Stimulated activated naive B cell treated with anti-CD40 and anti-IgM and Interleukin-4, amounts not matched to agents 10 μg/mL and 1 μg/mL and 100 μg/mL, for 72 hours (primary cell): ENCODE measurements around the gene S1PR2.
"Not testable (repeated sequence)": the region's sequence is repeated elsewhere in the genome, so short reads cannot be mapped to it uniquely, and the experiment has no call there.

Experiments used
- ATAC-seq, 2 donors: fragments of 150-1000 bp; cut with Tn5 transposase; replicated peaks; 2 replicates each; pipeline ENCODE4 v1.10.0; 2021; ENCODE audit warnings: moderate library complexity in 1 of 2
- DNase-seq: peaks from one replicate; pipeline ENCODE4 v3.0.0; 2021
- H3K27ac Mint-ChIP-seq: one replicate; pipeline ENCODE4 v1.8.0; 2022; ENCODE audit warnings: mild to moderate bottlenecking, mixed read lengths
- H3K27me3 Mint-ChIP-seq, 2 donors: one replicate each; pipeline ENCODE4 v1.8.0; 2022; ENCODE audit warnings: mixed read lengths in 2 of 2
- H3K36me3 Mint-ChIP-seq, 2 donors: one replicate each; pipeline ENCODE4 v1.8.0; 2022; ENCODE audit warnings: mixed read lengths in 2 of 2, mild to moderate bottlenecking in 1 of 2
- H3K4me1 Mint-ChIP-seq, 2 donors: one replicate each; pipeline ENCODE4 v1.8.0; 2022; ENCODE audit warnings: mixed read lengths in 2 of 2, mild to moderate bottlenecking in 1 of 2
- H3K4me3 Mint-ChIP-seq, 2 donors: one replicate each; pipeline ENCODE4 v1.8.0; 2022; ENCODE audit warnings: mild to moderate bottlenecking in 2 of 2, mixed read lengths in 2 of 2, moderate library complexity in 1 of 2
- H3K9me3 Mint-ChIP-seq, 2 donors: one replicate each; pipeline ENCODE4 v1.8.0; 2022; ENCODE audit warnings: mixed read lengths in 2 of 2, mild to moderate bottlenecking in 1 of 2

The S1PR2 gene

DNA sequence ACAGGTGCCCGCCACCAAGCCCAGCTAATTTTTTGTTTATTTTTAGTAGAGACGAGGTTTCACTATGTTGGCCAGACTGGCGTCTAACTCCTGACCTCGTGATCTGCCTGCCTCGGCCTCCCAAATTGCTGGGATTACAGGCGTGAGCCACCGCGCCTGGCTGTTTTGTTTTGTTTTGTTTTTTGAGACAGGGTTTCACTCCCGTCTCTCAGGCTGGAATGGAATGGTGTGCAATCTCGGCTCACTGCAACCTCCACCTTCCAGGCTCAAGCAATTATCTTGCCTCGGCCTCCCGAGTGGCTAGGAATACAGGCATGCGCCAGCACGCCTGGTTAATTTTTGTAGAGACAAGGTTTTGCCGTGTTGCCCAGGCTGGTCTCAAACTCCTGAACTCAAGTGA lies 31.0 kb downstream of the S1PR2 start:
- DNase-seq, H3K27ac Mint-ChIP-seq, ATAC-seq, H3K36me3 Mint-ChIP-seq, H3K9me3 Mint-ChIP-seq, H3K4me3 Mint-ChIP-seq, H3K27me3 Mint-ChIP-seq: not testable (repeated sequence)
- H3K4me1 Mint-ChIP-seq: peaks cover 12 to 18% of the 10 kb centered on the region in 2 donors

DNA sequence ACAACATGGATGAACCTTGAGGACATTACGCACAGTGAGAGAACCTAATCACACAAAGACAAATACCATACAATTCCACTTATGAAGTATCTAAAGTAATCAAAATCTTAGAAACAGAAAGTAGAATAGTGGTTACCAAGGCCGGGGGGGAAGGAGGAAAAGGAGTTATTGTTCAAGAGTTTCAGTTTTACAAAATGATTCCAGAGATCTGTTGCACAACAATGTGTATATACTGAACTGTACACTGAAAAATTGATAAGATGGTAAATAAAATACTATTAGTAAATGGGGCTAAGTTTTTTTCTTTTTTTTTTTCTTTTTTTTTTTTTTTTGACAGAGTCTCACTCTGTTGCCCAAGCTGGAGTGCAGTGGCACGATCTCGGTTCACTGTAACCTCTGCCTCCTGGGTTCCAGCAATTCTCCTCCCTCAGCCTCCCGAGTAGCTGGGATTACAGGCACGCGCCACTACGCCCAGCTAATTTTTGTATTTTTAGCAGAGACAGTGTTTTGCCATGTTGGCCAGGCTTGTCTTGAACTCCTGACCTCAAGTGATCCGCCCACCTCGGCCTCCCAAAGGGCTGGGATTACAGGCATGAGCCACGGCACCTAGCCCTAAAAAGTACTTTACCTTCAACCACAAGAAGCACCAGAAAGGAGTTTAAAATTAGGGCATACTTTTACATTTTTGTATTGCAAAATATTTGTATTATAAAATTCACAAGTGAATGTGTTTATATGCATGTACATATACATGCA lies 32.1 kb downstream of the S1PR2 start:
- Mint-ChIP-seq H3K4me1 (peaks cover 9 to 20% of the 10 kb centered on the region in 2 donors), H3K27ac (peak overlapping the region; percentile 33)
- not testable (repeated sequence) for H3K36me3 Mint-ChIP-seq, DNase-seq, ATAC-seq, H3K27me3 Mint-ChIP-seq, H3K9me3 Mint-ChIP-seq, H3K4me3 Mint-ChIP-seq

DNA sequence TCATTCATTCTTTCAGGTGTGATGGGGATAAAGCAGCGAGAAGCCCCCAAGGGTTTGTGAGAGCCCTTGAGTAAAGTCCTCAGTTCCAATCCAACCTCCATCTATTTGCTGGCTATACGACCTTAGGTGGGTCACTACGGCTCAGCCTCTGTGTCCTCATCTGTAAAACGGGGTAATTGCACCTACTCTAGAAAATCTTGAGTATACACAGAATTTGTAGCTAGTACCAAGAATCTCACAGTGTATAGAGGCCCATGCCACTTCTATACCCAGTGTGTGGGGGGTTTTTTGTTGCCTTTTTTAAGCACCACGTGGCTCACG lies 36.0 kb downstream of the S1PR2 start:
- Mint-ChIP-seq H3K4me3 (peak overlapping the region; percentile 98), H3K9me3 (no peaks in the 10 kb centered on the region), H3K4me1 (peaks cover 15 to 35% of the 10 kb centered on the region in 2 donors), H3K36me3 (peaks cover 8 to 10% of the 10 kb centered on the region in 2 donors), H3K27ac (peak overlapping the region; percentile 97), H3K27me3 (no peaks in the 10 kb centered on the region)
- no peak for DNase-seq
- peak; percentile 21 to 33 for ATAC-seq

DNA sequence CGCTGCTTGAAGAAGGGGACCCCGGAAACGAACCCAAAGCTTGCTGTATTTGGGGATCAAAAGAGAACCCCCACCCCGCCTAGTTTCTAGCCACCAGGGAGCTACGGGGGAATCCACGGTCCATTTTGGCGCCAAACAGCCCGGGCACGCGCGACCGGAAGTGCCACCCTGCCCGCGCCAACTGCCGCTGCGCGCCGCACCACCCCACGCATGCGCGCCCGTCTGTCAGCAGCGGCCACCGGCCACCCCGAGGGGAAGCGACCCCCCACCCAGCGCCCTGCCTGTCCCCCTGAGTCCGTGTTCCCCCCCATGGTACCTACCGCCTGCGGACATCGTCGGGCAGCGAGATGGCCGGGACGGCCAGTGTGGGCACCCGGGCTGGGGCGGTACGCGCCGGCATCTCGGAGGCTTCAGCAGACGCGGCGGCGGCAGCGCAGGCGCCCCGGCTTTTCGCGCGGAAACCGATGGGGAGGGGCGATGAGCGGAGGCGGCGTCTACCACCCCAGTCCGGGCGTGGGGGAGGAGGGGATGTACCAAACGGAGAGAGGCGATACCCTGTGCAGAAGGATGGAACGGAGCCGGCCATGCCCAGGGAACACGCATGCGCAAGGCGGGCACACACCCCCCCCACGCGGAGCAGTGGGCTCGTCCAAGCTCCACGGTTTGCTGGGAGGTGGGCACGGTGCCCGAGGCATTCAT lies 36.5 kb downstream of the S1PR2 start, which contains the start of gene DNMT1:
DNMT1 (minus strand) TSS at position 454 of the 699 bp plus-strand sequence; CDS start at position 400, 54 bp downstream.
- Mint-ChIP-seq H3K27me3 (no peaks in the 10 kb centered on the region), H3K4me1 (peaks cover 19 to 40% of the 10 kb centered on the region in 2 donors), H3K9me3 (no peaks in the 10 kb centered on the region), H3K27ac (peak within 1 kb of the TSS; percentile 97), H3K4me3 (peak within 1 kb of the TSS; percentile 98), H3K36me3 (peaks cover 13 to 14% of the 10 kb centered on the region in 2 donors)
- ATAC-seq (peak; percentile 95 to 96), DNase-seq (peak; percentile 98)

DNA sequence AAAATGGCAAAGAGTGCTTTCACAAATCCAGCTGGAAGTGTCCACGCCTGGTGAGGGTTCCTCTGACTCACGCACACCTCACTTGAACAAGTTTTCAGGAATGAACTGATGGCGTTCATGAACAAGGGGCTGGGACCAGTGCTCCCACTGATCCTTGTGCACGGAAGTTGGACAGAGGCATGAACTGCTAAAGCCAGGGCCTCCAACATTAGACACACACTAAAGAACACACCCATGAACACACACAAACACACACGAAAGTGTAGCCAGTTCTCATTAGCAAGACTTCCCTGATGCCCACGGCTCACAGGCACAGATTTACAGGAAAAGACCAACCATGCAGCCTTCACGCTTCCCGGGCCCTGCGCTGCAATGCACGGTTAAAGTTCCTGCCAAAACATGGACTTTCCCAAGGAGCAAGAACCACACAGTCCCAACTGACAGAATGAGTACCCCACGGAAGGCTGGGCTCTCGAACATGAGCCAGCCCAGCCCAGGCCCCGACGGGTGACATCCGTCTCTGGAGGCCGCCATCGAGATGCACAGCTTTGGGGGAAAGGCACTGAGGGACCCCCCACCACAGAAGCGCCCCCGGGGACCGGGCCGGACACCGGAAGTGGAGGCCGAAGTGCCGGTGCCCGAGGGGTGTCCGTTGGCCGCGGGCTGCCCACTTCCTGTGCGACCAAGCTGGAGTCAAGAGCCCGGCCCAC lies 37.2 kb downstream of the S1PR2 start:
- Mint-ChIP-seq H3K36me3 (peaks cover 16 to 17% of the 10 kb centered on the region in 2 donors), H3K27me3 (no peaks in the 10 kb centered on the region), H3K27ac (peak overlapping the region; percentile 97), H3K4me1 (peaks cover 19 to 40% of the 10 kb centered on the region in 2 donors), H3K9me3 (no peaks in the 10 kb centered on the region), H3K4me3 (peak overlapping the region; percentile 98)
- ATAC-seq (peak; percentile 15 to 21), DNase-seq (no peak)

DNA sequence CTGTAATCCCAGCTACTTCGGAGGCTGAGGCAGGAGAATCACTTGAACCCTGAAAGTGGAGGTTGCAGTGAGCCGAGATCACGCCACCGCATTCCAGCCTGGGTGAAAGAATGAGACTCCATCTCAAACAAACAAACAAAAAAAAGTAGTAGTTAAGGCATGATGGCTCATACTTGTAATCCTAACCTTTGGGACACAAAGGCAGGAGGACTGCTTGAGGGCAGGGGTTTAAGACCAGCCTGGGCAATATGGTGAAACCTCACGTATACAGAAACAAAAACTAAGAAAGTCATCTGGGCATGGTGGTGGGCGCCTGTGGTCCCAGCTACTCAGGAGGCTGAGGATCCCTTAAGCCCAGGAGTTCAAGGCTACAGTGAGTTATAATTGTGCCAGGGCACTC lies 38.2 kb downstream of the S1PR2 start:
- ATAC-seq (no peak), DNase-seq (no peak)
- H3K4me1 Mint-ChIP-seq: peaks cover 19 to 35% of the 10 kb centered on the region in 2 donors
- H3K27ac Mint-ChIP-seq: peak overlapping the region; percentile 20
- no peaks in the 10 kb centered on the region for H3K9me3 Mint-ChIP-seq
- H3K4me3 Mint-ChIP-seq: peak overlapping the region; percentile 39 to 53
- H3K36me3 Mint-ChIP-seq: peaks cover 19 to 21% of the 10 kb centered on the region in 2 donors
- H3K27me3 Mint-ChIP-seq: no peaks in the 10 kb centered on the region

DNA sequence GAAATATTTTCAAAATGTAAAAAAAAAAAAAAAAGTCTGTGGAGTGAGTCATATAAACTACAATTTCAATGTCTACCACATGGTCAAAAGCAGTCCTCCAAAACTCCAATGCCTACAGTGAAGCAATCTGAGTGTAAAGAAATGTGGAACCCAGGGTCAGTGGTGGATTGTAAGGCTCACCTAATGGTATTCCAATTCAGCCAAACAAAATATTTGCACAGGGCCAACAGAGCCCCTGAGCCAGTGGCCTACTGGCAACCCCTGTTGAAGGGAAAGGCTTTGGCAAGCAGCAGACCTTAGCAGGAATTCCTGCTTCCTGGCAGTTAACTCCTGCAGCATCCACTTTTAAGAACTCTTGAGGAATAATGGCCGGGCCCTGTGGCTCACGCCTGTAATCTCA lies 39.8 kb downstream of the S1PR2 start:
- Mint-ChIP-seq H3K36me3 (peaks cover 23 to 28% of the 10 kb centered on the region in 2 donors), H3K4me1 (peaks cover 19 to 42% of the 10 kb centered on the region in 2 donors), H3K27me3 (no peaks in the 10 kb centered on the region), H3K9me3 (no peaks in the 10 kb centered on the region), H3K4me3 (no peak overlapping the region), H3K27ac (no peak overlapping the region)
- ATAC-seq (no peak), DNase-seq (no peak)

DNA sequence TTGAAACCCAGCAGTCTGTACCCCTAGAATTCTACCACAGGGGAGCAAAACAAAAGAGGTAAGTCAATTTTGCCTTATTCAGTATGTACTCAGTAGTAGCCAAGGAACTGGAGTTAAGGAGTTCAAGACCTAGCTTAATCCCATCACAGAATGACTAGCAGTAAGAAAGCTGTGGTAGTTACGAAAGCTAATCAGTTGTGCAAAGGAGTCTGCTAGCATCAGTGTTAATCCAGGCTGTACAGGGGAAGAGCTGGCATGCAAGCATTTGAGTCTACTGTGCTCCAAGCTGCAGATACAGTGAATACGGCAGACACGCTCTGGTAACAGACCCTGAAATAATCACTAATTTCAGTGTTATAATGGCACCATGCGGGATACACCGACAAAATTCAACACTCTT lies 41.1 kb downstream of the S1PR2 start:
- Mint-ChIP-seq H3K9me3 (no peaks in the 10 kb centered on the region), H3K27ac (no peak overlapping the region), H3K4me3 (no peak overlapping the region), H3K27me3 (no peaks in the 10 kb centered on the region), H3K36me3 (peaks cover 23 to 28% of the 10 kb centered on the region in 2 donors), H3K4me1 (peaks cover 19 to 38% of the 10 kb centered on the region in 2 donors)
- DNase-seq (no peak), ATAC-seq (no peak)

DNA sequence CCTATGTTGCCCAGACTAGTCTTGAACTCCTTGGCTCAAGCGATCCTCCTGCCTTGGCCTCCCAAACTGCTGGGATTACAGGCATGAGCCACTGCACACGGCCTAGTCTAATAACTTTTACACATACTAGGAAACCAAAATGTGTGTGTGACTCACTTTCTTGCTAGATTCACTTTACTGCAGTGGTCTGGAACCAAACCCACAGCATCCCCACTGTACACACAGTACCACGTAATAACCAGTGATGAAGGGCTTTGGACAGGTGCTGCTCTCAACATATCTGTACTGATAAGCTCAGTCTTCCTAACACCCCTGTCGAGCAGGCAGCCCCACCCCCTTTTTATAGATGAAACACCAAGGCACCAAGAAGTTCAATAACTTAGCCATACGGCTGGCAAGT lies 41.5 kb downstream of the S1PR2 start:
- Mint-ChIP-seq H3K9me3 (no peaks in the 10 kb centered on the region), H3K27ac (no peak overlapping the region), H3K27me3 (no peaks in the 10 kb centered on the region), H3K4me1 (peaks cover 19 to 38% of the 10 kb centered on the region in 2 donors), H3K36me3 (peaks cover 23 to 27% of the 10 kb centered on the region in 2 donors), H3K4me3 (no peak overlapping the region)
- DNase-seq (no peak), ATAC-seq (no peak)

DNA sequence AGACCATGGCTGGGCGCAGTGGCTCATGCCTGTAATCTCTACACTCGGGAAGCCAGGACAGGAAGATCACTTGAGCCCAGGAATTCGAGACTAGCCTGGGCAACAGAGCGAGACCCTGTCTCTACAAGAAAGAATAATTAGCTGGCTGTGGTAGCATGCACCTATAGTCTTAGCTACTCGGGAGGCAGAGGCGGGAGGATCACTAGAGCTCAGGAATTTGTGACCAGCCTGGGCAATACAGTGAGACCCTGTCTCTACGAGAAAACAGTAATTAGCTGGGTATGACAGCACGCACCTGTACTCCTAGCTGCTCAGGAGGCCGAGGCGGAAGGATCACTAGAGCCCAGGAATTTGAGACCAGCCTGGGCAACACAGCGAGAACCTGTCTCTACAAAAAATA lies 43.8 kb downstream of the S1PR2 start:
- H3K27ac Mint-ChIP-seq: no peak overlapping the region

DNA sequence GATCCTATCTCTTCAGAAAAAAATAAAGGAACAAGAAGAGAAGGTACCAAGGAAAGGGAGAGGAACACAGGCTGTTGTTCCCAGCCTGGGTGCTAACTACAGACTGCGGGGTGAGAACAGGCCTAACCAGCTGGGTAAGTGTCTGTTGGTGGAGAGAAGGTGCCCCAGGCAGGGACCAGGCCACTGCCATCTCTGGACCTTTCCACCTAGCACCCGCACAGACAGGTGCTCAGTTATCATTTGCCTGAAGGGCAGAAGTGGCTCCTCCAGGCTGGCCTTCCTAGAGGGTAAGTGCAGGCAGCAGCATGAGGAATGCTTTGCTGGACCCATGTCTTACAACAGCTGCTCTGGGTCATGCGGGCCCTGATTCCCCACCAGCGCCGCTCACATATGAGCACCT lies 46.5 kb downstream of the S1PR2 start:
- no peak overlapping the region for H3K4me3 Mint-ChIP-seq
- ATAC-seq: no peak

More for the DNA sequence above, 43.8 kb downstream of the S1PR2 start:
- no peaks in the 10 kb centered on the region for H3K27me3 Mint-ChIP-seq
- ATAC-seq (no peak), DNase-seq (no peak)
- no peaks in the 10 kb centered on the region for H3K9me3 Mint-ChIP-seq
- peaks cover 21 to 29% of the 10 kb centered on the region in 2 donors for H3K4me1 Mint-ChIP-seq
- H3K36me3 Mint-ChIP-seq: peaks cover 23 to 26% of the 10 kb centered on the region in 2 donors
- H3K4me3 Mint-ChIP-seq: no peak overlapping the region

DNA sequence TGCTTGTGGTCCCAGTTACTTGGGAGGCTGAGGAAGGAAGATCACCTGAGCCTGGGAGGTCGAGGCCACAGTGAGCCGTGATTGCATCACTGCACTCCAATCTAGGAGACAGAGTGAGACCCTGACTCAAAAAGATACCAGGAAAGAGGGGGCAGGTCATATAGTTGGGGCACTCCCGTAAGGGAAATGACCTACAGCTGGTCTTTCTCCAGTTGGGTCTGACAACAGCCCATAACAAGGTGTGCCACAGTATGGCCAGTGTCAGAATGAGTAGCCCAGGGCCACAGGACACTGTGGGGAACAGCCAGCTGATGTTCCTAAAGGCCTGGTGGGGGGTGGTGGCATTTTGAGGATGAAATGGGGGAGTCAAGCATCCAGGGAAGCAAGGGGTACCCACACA lies 47.2 kb downstream of the S1PR2 start:
- Mint-ChIP-seq H3K36me3 (peaks cover 27 to 32% of the 10 kb centered on the region in 2 donors), H3K4me1 (peaks cover 16 to 23% of the 10 kb centered on the region in 2 donors), H3K9me3 (no peaks in the 10 kb centered on the region), H3K27me3 (no peaks in the 10 kb centered on the region), H3K27ac (peak overlapping the region; percentile 83), H3K4me3 (no peak overlapping the region)
- ATAC-seq: no peak
- no peak for DNase-seq

More for the DNA sequence above, 46.5 kb downstream of the S1PR2 start:
- peaks cover 27 to 30% of the 10 kb centered on the region in 2 donors for H3K36me3 Mint-ChIP-seq
- no peak overlapping the region for H3K27ac Mint-ChIP-seq
- no peaks in the 10 kb centered on the region for H3K27me3 Mint-ChIP-seq
- DNase-seq: no peak
- H3K4me1 Mint-ChIP-seq: peaks cover 16 to 24% of the 10 kb centered on the region in 2 donors
- no peaks in the 10 kb centered on the region for H3K9me3 Mint-ChIP-seq

DNA sequence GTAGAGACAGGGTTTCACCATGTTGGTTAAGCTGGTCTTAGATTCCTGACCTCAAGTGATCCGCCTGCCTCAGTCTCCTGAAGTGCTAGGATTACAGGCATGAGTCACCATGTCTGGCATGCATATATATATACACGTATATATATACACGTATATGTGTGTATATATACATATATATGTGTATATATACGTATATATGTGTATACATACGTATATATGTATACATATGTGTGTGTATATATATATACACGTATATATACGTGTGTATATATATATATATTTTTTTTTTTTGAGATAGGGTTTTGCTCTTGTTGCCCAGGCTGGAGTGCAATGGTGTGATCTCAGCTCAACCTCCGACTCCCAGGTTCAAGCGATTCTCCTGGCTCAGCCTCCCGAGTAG lies 48.3 kb downstream of the S1PR2 start:
- Mint-ChIP-seq H3K4me3 (no peak overlapping the region), H3K27ac (no peak overlapping the region), H3K4me1 (peaks cover 14 to 22% of the 10 kb centered on the region in 2 donors), H3K9me3 (no peaks in the 10 kb centered on the region), H3K27me3 (no peaks in the 10 kb centered on the region), H3K36me3 (peaks cover 23 to 29% of the 10 kb centered on the region in 2 donors)
- DNase-seq (no peak), ATAC-seq (no peak)

DNA sequence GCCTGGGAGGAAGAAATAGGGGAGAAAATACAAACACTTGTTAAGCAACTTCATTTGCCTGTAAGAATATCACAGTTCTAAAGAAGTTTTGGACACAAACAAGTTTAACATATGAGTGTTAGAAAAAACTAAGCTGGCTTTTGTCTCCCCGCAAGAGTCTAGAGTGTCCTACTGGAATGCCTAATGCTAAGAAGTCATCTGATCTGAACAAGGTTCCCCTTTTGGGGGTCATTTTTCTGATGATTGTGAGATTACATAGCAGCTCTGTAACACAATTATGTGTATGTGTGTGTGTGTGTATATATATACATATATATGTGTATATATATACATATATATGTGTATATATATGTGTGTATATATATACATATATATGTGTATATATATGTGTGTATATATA lies 49.1 kb downstream of the S1PR2 start:
- Mint-ChIP-seq H3K36me3 (peaks cover 23 to 29% of the 10 kb centered on the region in 2 donors), H3K27ac (no peak overlapping the region), H3K27me3 (no peaks in the 10 kb centered on the region), H3K9me3 (no peaks in the 10 kb centered on the region), H3K4me1 (peaks cover 11 to 14% of the 10 kb centered on the region in 2 donors), H3K4me3 (no peak overlapping the region)
- ATAC-seq: no peak
- no peak for DNase-seq
